GM12878 (cell line): ENCODE results near the gene PCDHB14. TPM values are rescaled to one million over a fixed set of nuclear protein-coding genes. Genes with fewer than 3 reads are reported as not detected.
"Not testable (repeated sequence)": the region's sequence is repeated elsewhere in the genome, so short reads cannot be mapped to it uniquely, and the experiment has no call there.

Experiments
- ATAC-seq: fragments of 200-7000 bp; cut with Tn5 transposase; 3 replicates; pipeline ENCODE4 v1.9.1; 2020; ENCODE audit warnings: mild to moderate bottlenecking, moderate library complexity
- BruUV-seq: library from RNA; stranded (reverse); fragments of 400-500 nt; replicated peaks from 2 replicates; lab custom pipeline; 2021; lab: Mats Ljungman, UMichigan
- CTCF ChIA-PET: fragments of 300-600 bp; sonication (Branson Sonifier 250); formaldehyde crosslinking; extraction: SDS; loops from one replicate; lab custom pipeline; 2021; ENCODE audit warnings: inconsistent platforms; lab: Yijun Ruan, JAX
- POLR2A ChIA-PET: fragments of 350-600 bp; formaldehyde crosslinking; extraction: SDS; loops from one replicate; lab custom pipeline; 2021; ENCODE audit warnings: inconsistent platforms; lab: Charles Lee
- RAD21 ChIA-PET: fragments of 300-600 bp; sonication (Branson Sonifier 250); formaldehyde crosslinking; loops from one replicate; lab custom pipeline; 2023; ENCODE audit warnings: antibody characterized with exemption; ENCODE audit not compliant: unreplicated experiment; lab: Charles Lee
- SMC1A ChIA-PET: fragments of 300-600 bp; sonication (Branson Sonifier 250); formaldehyde crosslinking; loops from one replicate; lab custom pipeline; 2023; ENCODE audit not compliant: unreplicated experiment, uncharacterized antibody; lab: Charles Lee
- DNase-seq: peaks from one replicate; pipeline ENCODE4 v3.0.0-alpha.2; 2011; ENCODE audit warnings: low read depth, low spot score
- FAIRE-seq: peaks from 3 replicates; lab custom pipeline; 2011; peaks lifted over from hg19 to GRCh38; lab: Jason Lieb, UNC
- H2AFZ ChIP-seq: 2 replicates; pipeline ENCODE4 v1.6.0; 2011; ENCODE audit warnings: low read depth, low read length, control low read depth; ENCODE audit not compliant: control insufficient read depth
- H3K27ac ChIP-seq: 2 replicates; pipeline ENCODE4 v1.5.1; 2011; ENCODE audit warnings: control low read depth; ENCODE audit not compliant: control insufficient read depth, insufficient read depth
- H3K27me3 ChIP-seq, 2 experiments: replicated peaks in 1 of 2; 2 replicates each; pipeline versions ENCODE4 v1.6.0 to v1.6.1; 2011; ENCODE audit warnings: low read length in 1 of 2; ENCODE audit not compliant: control insufficient read depth in 2 of 2, insufficient read depth in 2 of 2
- H3K36me3 ChIP-seq, 2 experiments: 2 replicates each; pipeline ENCODE4 v1.5.1; 2011; ENCODE audit warnings: low read length in 1 of 2; ENCODE audit not compliant: control insufficient read depth in 2 of 2, insufficient read depth in 2 of 2
- H3K4me1 ChIP-seq: 2 replicates; pipeline ENCODE4 v1.6.1; 2011; ENCODE audit warnings: mild to moderate bottlenecking, low read length, moderate library complexity, mixed read lengths; ENCODE audit not compliant: control insufficient read depth, insufficient read depth
- H3K4me2 ChIP-seq: 2 replicates; pipeline ENCODE4 v1.6.0; 2011; ENCODE audit warnings: control low read depth; ENCODE audit not compliant: control insufficient read depth, insufficient read depth
- H3K4me3 ChIP-seq: fragments of 200-600 bp; sonication (generic); 2 replicates; pipeline ENCODE4 v1.5.1; 2016
- H3K79me2 ChIP-seq: 2 replicates; pipeline ENCODE4 v1.6.0; 2011; ENCODE audit warnings: low read length; ENCODE audit not compliant: control insufficient read depth, insufficient read depth
- H3K9ac ChIP-seq: 2 replicates; pipeline ENCODE4 v1.8.0; 2011; ENCODE audit warnings: low read length, control low read depth, mixed read lengths; ENCODE audit not compliant: control insufficient read depth, insufficient read depth
- H3K9me3 ChIP-seq: replicated peaks from 3 replicates; pipeline ENCODE4 v1.5.1; 2011; ENCODE audit warnings: mild to moderate bottlenecking, low read length; ENCODE audit not compliant: control insufficient read depth, insufficient read depth
- H4K20me1 ChIP-seq: 2 replicates; pipeline ENCODE4 v1.6.0; 2011; ENCODE audit not compliant: control insufficient read depth, insufficient read depth
- BCLAF1 ChIP-seq: fragments of 450-650 bp; IDR thresholded peaks from 2 replicates; pipeline ENCODE4 v1.6.1; 2017; ENCODE audit warnings: antibody characterized with exemption, mild to moderate bottlenecking, moderate library complexity
- CHD4 ChIP-seq: fragments of 200-600 bp; sonication (generic); IDR thresholded peaks from 2 replicates; pipeline ENCODE4 v1.6.1; 2016; ENCODE audit warnings: mild to moderate bottlenecking
- RAD21 ChIP-seq: IDR thresholded peaks from 2 replicates; pipeline ENCODE4 v1.6.1; 2011; ENCODE audit warnings: mild to moderate bottlenecking, low read depth, low read length, moderate library complexity; ENCODE audit not compliant: insufficient read depth
- SMARCA5 ChIP-seq: fragments of 450-650 bp; IDR thresholded peaks from 2 replicates; pipeline ENCODE4 v1.6.1; 2017; ENCODE audit warnings: mild to moderate bottlenecking
- SREBF1 ChIP-seq: IDR thresholded peaks from 2 replicates; pipeline ENCODE4 v1.6.1; 2012; ENCODE audit warnings: mild to moderate bottlenecking, low read length
- WGBS: methylation state at CpG from one replicate; pipeline ENCODE4 v1.1.6; 2016; ENCODE audit warnings: low lambda C conversion rate; ENCODE audit not compliant: insufficient replicate concordance, insufficient coverage; ENCODE audit errors: missing lambda C conversion rate; 5-methylcytosine and 5-hydroxymethylcytosine counted together
- in situ Hi-C: fragments of 300-500 bp; cut with MboI; formaldehyde crosslinking; loops from 9 replicates; pipeline ENCODE4 v1.14.3; 2018; ENCODE audit warnings: mixed read lengths
- intact Hi-C: fragments of 100-400 bp; cut with micrococcal nuclease; formaldehyde crosslinking; loops from one replicate; pipeline ENCODE4 v1.14.2; 2022; ENCODE audit not compliant: unreplicated experiment
- polyA plus RNA-seq, 11 experiments: library from polyadenylated mRNA; depleted of rRNA in 4 of 11; unstranded in 6 of 11; stranded (reverse) in 5 of 11; fragments of >200 nt; fragmentation: Nextera tagmentation in 4 of 11; fragmentation: Illumina TruSeq in 1 of 11; extraction: Ambion mirVana in 4 of 11; extraction: Trizol in 1 of 11; gene quantifications; 1 replicate in 1 of 11; 2 replicates in 10 of 11; pipeline versions ENCODE4 v1.2.1 to v1.2.3, GENCODE V29; 2011 to 2016; ENCODE audit warnings: inconsistent platforms in 2 of 11, missing spikeins in 2 of 11, low read depth in 1 of 11
- total RNA-seq, 4 experiments: library from RNA; depleted of rRNA in 3 of 4; stranded (reverse); fragments of >200 nt in 3 of 4; fragmentation: Illumina TruSeq in 1 of 4; extraction: Trizol in 1 of 4; gene quantifications; 2 replicates each; pipeline versions ENCODE4 v1.2.1 to v1.2.3, GENCODE V29; 2013 to 2021

PCDHB14 gene
- total and polyA plus RNA-seq, 10 of the 15 experiments (the other 5 are each of a cell fraction or from before 2014, with no cell fraction given) = not detected

DNA sequence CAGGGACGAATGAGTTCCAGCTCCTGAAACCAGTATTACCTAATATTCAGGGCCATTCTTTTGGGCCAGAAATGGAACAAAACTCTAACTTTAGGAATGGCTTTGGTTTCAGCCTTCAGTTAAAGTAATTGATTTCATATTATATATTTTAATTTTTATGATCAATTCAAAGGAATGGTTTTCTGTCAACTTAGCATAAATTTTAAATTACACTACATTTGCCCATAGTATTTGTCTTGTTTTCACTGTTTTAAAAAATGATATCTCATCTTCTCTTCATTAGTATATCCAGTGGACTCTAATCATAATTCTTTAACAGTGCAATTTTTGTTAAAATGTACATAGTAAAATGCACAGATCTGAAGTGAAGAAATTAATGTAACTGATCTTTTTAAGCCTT is 42.8 kb upstream of the PCDHB14 start:
- Histone ChIP-seq H3K79me2 (no peaks in the 10 kb centered on the region), H3K4me1 (no peaks in the 10 kb centered on the region), H3K36me3 (no peaks in the 10 kb centered on the region), H3K27ac (no peak overlapping the region), H3K9me3 (no peaks in the 10 kb centered on the region; the same call in 2 of the 3 replicates), H3K27me3 (no peaks in the 10 kb centered on the region), H3K9ac (no peak overlapping the region), H3K4me3 (no peak overlapping the region), H2AFZ (no peak overlapping the region), H3K4me2 (no peak overlapping the region), H4K20me1 (no peaks in the 10 kb centered on the region)
- intact Hi-C loops = loop anchor here (10.0 kb wide), 1 partner anchor 384 kb away; no protein-coding TSS in a partner anchor
- no peak for TF ChIP-seq SREBF1
- TF ChIP-seq SMARCA5 = no peak
- TF ChIP-seq CHD4 = no peak
- RAD21 ChIA-PET = no interaction called here
- no peak for FAIRE-seq
- 37% methylated on average over 1 of the region's 1 CpG for WGBS
- no peak for DNase-seq
- in situ Hi-C loops = no loop called here
- BruUV-seq = no TSS peak
- POLR2A ChIA-PET = no interaction called here
- CTCF ChIA-PET = no interaction called here
- no peak for ATAC-seq
- SMC1A ChIA-PET = no interaction called here

DNA sequence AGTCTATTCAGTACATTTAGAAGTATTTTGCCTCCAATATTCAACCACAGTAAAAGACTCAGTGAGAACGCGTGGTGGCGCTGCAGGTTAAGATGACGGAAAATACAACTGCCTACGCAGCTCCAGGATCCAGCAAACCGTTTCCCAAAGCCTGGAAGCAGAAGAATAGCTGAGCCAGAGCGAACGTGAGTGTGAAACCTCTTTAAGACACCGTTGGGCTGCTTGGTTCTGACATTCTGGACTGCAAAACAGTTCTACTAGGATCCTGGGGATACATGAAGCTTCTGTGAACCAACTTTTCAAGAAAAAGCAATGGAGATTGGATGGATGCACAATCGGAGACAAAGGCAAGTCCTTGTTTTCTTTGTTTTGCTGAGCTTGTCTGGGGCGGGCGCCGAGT is 40.9 kb upstream of the PCDHB14 start, which contains the start of gene PCDHB16:
TSS of gene PCDHB16 (plus strand) at position 140 of the 400 bp plus-strand sequence. CDS start at position 313, 173 bp downstream.
- Histone ChIP-seq H3K79me2 (no peaks in the 10 kb centered on the region), H4K20me1 (no peaks in the 10 kb centered on the region), H3K4me1 (no peaks in the 10 kb centered on the region), H3K36me3 (no peaks in the 10 kb centered on the region), H3K4me3 (no peak within 1 kb of the TSS), H3K4me2 (no peak within 1 kb of the TSS), H3K27ac (no peak within 1 kb of the TSS), H2AFZ (no peak within 1 kb of the TSS), H3K27me3 (no peaks in the 10 kb centered on the region), H3K9ac (no peak within 1 kb of the TSS), H3K9me3 (no peaks in the 10 kb centered on the region; the same call in 2 of the 3 replicates)
- intact Hi-C loops = loop anchor here (10.0 kb wide), 1 partner anchor 383 kb away; no protein-coding TSS in a partner anchor
- RAD21 ChIA-PET = no interaction called here
- FAIRE-seq (no peak), ATAC-seq (no peak), DNase-seq (no peak)
- SMC1A ChIA-PET = no interaction called here
- POLR2A ChIA-PET = no interaction called here
- in situ Hi-C loops = no loop called here
- CTCF ChIA-PET = no interaction called here
- 21% methylated on average over 13 of the region's 13 CpGs for WGBS
- no TSS peak for BruUV-seq
- TF ChIP-seq BCLAF1 (no peak), RAD21 (peak; percentile 17; the same call in 1 of the 2 replicates)

DNA sequence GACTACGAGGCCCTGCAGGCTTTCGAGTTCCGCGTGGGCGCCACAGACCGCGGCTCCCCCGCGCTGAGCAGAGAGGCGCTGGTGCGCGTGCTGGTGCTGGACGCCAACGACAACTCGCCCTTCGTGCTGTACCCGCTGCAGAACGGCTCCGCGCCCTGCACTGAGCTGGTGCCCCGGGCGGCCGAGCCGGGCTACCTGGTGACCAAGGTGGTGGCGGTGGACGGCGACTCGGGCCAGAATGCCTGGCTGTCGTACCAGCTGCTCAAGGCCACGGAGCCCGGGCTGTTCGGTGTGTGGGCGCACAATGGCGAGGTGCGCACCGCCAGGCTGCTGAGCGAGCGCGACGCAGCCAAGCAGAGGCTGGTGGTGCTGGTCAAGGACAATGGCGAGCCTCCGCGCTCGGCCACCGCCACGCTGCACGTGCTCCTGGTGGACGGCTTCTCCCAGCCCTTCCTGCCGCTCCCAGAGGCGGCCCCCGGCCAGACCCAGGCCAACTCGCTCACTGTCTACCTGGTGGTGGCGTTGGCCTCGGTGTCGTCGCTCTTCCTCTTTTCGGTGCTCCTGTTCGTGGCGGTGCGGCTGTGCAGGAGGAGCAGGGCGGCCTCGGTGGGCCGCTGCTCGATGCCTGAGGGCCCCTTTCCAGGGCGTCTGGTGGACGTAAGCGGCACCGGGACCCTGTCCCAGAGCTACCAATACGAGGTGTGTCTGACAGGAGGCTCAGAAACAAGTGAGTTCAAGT is 38.9 kb upstream of the PCDHB14 start:
- H3K4me1 ChIP-seq, H3K36me3 ChIP-seq, SMC1A ChIA-PET, H4K20me1 ChIP-seq, FAIRE-seq, BruUV-seq, H2AFZ ChIP-seq, in situ Hi-C loops, H3K9ac ChIP-seq, H3K27me3 ChIP-seq, DNase-seq, POLR2A ChIA-PET, H3K79me2 ChIP-seq, H3K4me3 ChIP-seq, CTCF ChIA-PET, H3K9me3 ChIP-seq, RAD21 ChIA-PET, H3K4me2 ChIP-seq, H3K27ac ChIP-seq, ATAC-seq: not testable (repeated sequence)
- 54% methylated on average over 17 of the region's 69 CpGs for WGBS
- intact Hi-C loops = loop anchor here (10.0 kb wide), 1 partner anchor 381 kb away; no protein-coding TSS in a partner anchor
